Thymus (tissue), 11 donors: ENCODE measurements around the gene SCN1B. TPM values are rescaled to one million over a fixed set of nuclear protein-coding genes. Genes with fewer than 3 reads are reported as not detected.

ENCODE experiments used
- DNase-seq, 9 donors: peaks; one replicate each; pipeline ENCODE4 v3.0.0-alpha.2; 2013; ENCODE audit warnings: low spot score in 9 of 9, low read depth in 6 of 9, missing footprints in 1 of 9
- H3K27ac ChIP-seq, 2 donors: one replicate each; pipeline ENCODE4 v1.5.1; 2013; ENCODE audit warnings: control low read depth in 1 of 2, low read depth in 1 of 2, low read length in 1 of 2, mild to moderate bottlenecking in 1 of 2, moderate library complexity in 1 of 2
- H3K27me3 ChIP-seq, 2 donors: one replicate each; pipeline ENCODE4 v1.5.1; 2013; ENCODE audit warnings: low read length in 1 of 2; ENCODE audit not compliant: control insufficient read depth in 2 of 2, insufficient read depth in 1 of 2
- H3K36me3 ChIP-seq, 2 donors: one replicate each; pipeline ENCODE4 v1.5.1; 2013; ENCODE audit warnings: low read length in 1 of 2, mild to moderate bottlenecking in 1 of 2, moderate library complexity in 1 of 2; ENCODE audit not compliant: control insufficient read depth in 2 of 2, insufficient read depth in 2 of 2
- H3K4me1 ChIP-seq, 2 donors: one replicate each; pipeline ENCODE4 v1.5.1; 2013; ENCODE audit warnings: low read length in 2 of 2; ENCODE audit not compliant: control insufficient read depth in 2 of 2, insufficient read depth in 2 of 2
- H3K4me3 ChIP-seq, 2 donors: one replicate each; pipeline ENCODE4 v1.5.1; 2013; ENCODE audit warnings: low read length in 2 of 2, control low read depth in 1 of 2, mild to moderate bottlenecking in 1 of 2
- H3K9me3 ChIP-seq, 2 donors: one replicate each; pipeline ENCODE4 v1.5.1; 2013; ENCODE audit warnings: low read length in 1 of 2, mild to moderate bottlenecking in 1 of 2; ENCODE audit not compliant: control insufficient read depth in 2 of 2, insufficient read depth in 1 of 2
- WGBS: extraction: QIAGEN DNeasy Blood & Tissue Kit; methylation state at CpG from one replicate; pipeline ENCODE4 v1.1.7; 2013; 5-methylcytosine and 5-hydroxymethylcytosine counted together
- polyA plus RNA-seq: library from polyadenylated mRNA; stranded (reverse); fragments of 200-250 nt; gene quantifications from one replicate; pipeline ENCODE4 v1.2.3, GENCODE V29; 2013
- total RNA-seq: library from RNA; stranded (reverse); fragments of 120-200 nt; gene quantifications from one replicate; pipeline ENCODE4 v1.2.4, GENCODE V29; 2013
- donor health status: healthy.

Gene SCN1B
- total and polyA plus RNA-seq, 2 donors = 0.28 to 3.4 TPM

DNA sequence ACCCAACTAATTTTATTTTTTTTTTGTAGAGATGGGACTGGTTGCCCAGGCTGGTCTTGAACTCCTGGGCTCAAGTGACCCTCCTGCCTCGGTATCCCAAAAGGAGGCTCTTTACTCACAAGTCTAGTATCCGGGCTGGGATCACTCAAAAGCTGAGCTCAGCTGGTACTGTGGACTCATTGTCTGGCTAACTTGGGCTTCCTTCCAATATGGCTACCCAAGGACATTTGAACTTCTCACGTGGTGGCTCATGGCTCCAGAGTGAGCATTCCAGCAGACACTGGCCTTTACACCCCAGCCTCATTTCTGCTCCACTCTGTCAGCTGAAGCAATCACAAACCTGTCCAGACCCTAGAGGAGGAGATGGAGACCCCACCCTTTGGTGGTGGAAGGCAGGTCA is 40.2 kb downstream of the SCN1B start:
- H3K27ac ChIP-seq = no peak overlapping the region
- no peaks in the 10 kb centered on the region for H3K36me3 ChIP-seq
- peaks cover 0 to 1% of the 10 kb centered on the region in 2 donors for H3K9me3 ChIP-seq
- H3K4me1 ChIP-seq = peaks cover 0 to 4% of the 10 kb centered on the region in 2 donors
- H3K27me3 ChIP-seq = peaks cover 0 to 2% of the 10 kb centered on the region in 2 donors
- WGBS = 95% methylated on average over 3 of the region's 3 CpGs
- no peak overlapping the region for H3K4me3 ChIP-seq
- DNase-seq = no peak

DNA sequence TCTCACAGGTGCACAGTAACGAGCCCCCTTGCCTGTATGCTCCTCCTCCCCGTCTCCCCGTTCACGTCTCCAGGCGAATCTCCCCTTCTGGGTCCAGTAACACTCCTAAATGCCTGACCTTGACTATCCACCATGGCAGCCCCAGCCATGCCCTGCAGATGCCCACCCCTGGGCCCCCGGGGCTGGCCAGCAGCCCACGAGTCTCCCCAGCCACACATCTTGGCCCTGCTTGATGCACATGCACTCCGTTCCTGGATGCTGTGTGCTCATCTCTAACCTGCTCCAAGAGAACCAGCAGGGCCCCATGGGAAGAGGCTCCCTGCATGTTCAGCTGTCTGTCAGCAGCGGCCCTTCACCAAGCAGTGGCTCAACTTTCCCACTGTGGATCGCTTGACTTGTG is 43.2 kb downstream of the SCN1B start:
- no peak for DNase-seq
- H3K36me3 ChIP-seq = no peaks in the 10 kb centered on the region
- 86% methylated on average over 10 of the region's 10 CpGs for WGBS
- H3K4me3 ChIP-seq = no peak overlapping the region
- no peak overlapping the region for H3K27ac ChIP-seq
- H3K9me3 ChIP-seq = peaks cover 0 to 1% of the 10 kb centered on the region in 2 donors
- H3K4me1 ChIP-seq = no peaks in the 10 kb centered on the region
- H3K27me3 ChIP-seq = peaks cover 0 to 2% of the 10 kb centered on the region in 2 donors

DNA sequence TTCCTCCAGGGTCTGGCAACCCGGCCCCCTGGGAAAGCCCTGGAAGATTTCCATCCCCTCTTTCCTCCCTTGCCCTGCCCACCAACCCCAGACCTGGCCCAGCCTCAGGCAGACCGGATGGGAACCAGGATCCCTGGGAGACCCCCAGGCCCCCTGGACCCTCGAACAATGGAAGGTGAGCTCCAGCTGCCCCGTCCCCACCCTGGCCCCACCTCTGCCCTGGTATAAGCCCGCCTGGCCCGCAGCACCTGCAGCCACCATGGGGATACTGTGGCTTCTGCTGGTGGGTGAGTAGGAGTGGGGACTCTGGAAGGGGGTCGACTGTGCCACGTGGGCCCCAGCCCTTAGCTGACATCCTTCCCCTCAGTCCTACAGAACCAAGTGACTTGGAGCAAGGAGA is 43.7 kb downstream of the SCN1B start:
- no peaks in the 10 kb centered on the region for H3K36me3 ChIP-seq
- H3K4me3 ChIP-seq = no peak overlapping the region
- H3K27me3 ChIP-seq = peaks cover 0 to 2% of the 10 kb centered on the region in 2 donors
- no peak for DNase-seq
- no peaks in the 10 kb centered on the region for H3K4me1 ChIP-seq
- 64% methylated on average over 8 of the region's 8 CpGs for WGBS
- no peak overlapping the region for H3K27ac ChIP-seq
- peaks cover 0 to 1% of the 10 kb centered on the region in 2 donors for H3K9me3 ChIP-seq

DNA sequence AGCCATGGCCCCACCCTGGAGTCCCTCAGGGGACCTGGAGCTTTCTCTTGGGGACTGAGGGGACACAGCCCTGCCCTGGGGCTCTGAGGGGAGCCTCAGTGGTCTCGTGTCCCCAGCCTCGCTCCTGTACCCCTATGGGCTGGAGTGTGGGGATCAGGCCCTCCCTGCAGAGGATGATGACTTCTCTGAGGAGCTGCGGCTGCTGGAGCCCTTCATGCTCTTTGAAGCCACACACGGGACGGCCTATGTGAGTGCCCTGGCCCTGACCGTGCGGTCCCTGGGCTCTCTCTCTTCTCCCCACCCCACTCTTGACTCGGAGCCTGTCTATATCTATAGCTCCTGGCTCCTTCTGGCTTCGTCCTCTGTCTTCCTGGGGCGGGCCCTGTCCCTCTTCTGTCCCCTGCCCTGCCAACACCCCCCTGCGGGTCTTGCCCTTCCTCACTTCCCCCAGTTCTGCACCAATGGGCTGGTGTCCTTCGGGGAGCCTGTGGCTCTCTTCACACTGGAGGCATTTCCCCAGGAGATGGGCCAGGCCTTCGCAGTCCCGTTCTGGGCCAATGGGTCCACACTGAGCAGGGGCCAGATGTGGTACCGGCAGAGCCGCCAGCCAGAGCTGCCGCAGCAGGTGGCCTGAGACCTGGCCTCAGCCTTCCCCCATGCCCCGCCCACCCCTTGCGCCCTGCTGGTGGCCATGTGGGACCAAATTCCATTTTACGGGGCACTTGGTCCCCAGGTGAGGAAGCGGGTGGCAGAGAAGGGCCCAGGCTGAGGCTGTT is 44.3 kb downstream of the SCN1B start:
- Histone ChIP-seq H3K36me3 (no peaks in the 10 kb centered on the region), H3K9me3 (peaks cover 0 to 1% of the 10 kb centered on the region in 2 donors), H3K4me1 (no peaks in the 10 kb centered on the region), H3K4me3 (no peak overlapping the region), H3K27ac (no peak overlapping the region), H3K27me3 (no peaks in the 10 kb centered on the region)
- no peak for DNase-seq
- 93% methylated on average over 21 of the region's 21 CpGs for WGBS

DNA sequence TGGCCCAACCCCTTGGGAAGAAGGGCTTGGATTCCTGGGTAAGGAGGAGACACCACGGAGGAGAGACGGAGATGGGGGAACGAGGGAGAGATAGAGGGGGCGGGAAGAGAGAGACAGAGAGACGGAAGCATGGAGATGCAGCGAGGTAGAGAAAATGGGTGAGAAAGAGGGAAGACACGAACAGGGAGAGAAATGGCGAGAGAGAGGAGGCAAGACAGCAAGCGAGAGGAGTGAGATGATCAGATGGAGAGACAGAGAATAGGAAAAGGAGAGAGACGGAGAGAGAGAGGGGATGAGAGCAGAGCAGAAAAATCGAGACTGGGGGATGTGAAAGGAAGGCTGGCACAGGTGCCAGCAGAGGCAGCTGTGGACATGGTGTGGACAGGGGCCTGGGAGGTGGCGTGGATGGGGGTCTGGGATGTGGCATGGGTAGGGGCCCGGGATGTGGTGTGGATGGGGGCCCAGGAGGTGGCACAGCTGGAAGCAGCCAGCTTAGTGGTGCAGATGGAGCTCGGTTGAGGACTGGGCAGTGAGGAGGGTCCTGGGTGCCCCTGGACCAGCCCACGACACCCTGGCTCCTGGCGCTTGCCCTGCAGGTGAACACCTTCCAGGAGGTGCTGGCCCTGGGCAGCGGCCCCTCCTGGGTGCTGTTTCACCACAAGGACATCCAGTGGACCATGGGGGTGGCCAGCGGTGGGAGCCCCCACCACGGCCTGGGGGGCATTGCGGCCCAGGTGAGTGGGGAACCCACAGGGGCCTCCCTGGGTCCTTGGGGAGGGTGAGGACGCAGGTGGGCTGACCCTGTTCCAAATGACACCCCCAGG is 45.1 kb downstream of the SCN1B start:
- H3K27me3 ChIP-seq = no peaks in the 10 kb centered on the region
- H3K4me1 ChIP-seq = no peaks in the 10 kb centered on the region
- 95% methylated on average over 21 of the region's 21 CpGs for WGBS
- no peak overlapping the region for H3K4me3 ChIP-seq
- H3K27ac ChIP-seq = no peak overlapping the region
- no peak for DNase-seq
- H3K36me3 ChIP-seq = no peaks in the 10 kb centered on the region
- H3K9me3 ChIP-seq = peaks cover 0 to 1% of the 10 kb centered on the region in 2 donors

DNA sequence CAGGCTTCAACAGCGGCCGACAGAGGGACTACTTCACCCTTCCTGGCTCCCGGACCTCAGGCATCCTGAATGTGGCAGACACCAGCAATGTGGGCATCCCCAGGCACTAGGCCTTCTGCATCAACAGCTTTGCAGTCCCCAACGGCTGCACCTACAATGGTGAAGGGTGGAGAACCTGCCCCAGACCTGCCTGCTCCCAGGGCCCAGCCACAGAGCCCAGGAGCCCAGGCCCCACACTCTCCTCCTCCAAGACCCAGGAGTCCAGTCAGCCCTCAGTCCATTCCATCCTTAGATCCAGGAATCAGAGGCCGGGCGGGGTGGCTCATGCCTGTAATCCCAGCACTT is 45.7 kb downstream of the SCN1B start:
- Histone ChIP-seq H3K4me3 (no peak overlapping the region), H3K9me3 (no peaks in the 10 kb centered on the region), H3K27me3 (no peaks in the 10 kb centered on the region), H3K27ac (no peak overlapping the region), H3K36me3 (no peaks in the 10 kb centered on the region), H3K4me1 (no peaks in the 10 kb centered on the region)
- WGBS = 95% methylated on average over 6 of the region's 6 CpGs
- DNase-seq = no peak

DNA sequence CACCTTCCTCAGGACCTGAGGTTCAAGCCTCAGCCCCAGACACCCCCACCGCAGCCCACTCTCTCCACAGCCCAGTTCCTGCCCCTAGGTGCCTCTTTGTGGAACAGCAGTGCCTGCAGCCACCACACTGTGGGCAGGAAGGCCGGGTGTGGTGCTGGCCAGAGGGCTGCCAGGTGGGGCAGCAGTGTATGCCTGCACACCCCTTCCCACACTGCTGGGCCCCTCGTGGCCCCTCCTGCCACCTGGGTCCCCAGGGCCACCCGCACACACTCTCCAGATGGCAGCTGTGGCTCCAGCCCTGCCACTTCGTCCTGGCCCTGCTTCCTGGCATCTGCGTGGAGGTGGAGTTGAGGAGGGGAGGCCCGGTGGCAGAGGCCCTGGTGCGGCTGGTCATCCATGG is 46.4 kb downstream of the SCN1B start:
- Histone ChIP-seq H3K9me3 (no peaks in the 10 kb centered on the region), H3K36me3 (no peaks in the 10 kb centered on the region), H3K27ac (no peak overlapping the region), H3K4me3 (no peak overlapping the region), H3K27me3 (no peaks in the 10 kb centered on the region), H3K4me1 (no peaks in the 10 kb centered on the region)
- no peak for DNase-seq
- 13% methylated on average over 8 of the region's 8 CpGs for WGBS

DNA sequence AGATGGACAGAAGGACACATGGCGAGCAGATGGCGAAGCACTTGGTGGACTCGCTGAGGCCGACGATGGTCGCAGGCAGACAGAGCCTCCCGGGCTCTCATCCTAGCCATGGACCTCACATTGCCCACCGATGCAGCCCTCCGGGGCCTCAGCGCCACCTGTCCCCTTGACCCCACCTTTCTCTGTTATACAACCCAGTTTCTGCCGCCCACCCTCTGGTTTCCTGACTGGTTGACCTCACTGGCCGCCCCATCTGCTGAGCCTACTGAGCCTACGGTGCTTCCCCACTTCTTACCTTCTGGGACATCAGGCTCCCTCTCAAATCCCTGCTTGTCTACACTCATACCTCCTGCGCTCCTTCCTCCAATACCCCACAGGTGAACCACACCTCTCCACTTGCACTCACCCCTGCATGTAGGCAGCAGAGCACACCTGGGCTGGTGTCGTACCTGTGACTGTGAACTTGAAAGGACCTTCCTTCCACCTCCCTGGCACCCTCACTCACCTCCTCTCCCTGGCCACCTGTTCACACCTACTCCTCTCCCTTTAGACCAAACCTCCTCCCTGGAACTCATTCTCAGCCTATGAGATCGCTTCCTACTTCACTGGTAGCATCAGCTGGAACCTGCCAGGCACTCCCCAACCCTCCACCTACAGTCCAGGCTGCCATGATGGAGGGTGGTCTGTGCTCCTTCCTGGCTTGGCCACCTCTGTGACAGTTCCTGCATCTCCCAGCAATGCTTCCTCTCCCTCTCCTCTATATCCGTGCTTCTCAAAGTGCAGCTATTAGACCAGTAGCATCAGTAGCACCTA is 47.3 kb downstream of the SCN1B start:
- Histone ChIP-seq H3K4me1 (no peaks in the 10 kb centered on the region), H3K27ac (no peak overlapping the region), H3K36me3 (no peaks in the 10 kb centered on the region), H3K9me3 (no peaks in the 10 kb centered on the region), H3K27me3 (no peaks in the 10 kb centered on the region), H3K4me3 (no peak overlapping the region)
- no peak for DNase-seq
- WGBS = 95% methylated on average over 17 of the region's 17 CpGs

DNA sequence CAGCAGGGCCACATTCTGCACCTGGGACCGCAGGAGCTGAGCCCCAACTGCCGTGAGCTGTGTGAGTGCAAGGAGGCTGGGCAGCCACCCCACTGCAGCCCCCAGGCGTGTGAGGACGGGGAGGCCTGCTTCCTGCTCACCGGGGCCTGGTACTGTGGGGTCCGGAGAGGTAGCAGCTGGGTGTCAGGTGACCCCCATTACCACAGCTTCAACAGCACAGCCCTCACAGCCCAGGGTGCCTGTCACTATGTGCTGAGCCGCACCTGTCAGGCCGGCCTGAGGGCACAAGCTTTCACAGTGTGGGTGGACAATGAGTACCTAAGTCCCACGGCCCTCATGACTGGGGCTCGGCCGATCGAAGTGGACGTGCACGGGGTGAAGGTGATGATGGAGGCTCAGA is 49.6 kb downstream of the SCN1B start:
- 60% methylated on average over 14 of the region's 14 CpGs for WGBS
- Histone ChIP-seq H3K27me3 (no peaks in the 10 kb centered on the region), H3K4me1 (no peaks in the 10 kb centered on the region), H3K27ac (no peak overlapping the region), H3K4me3 (no peak overlapping the region), H3K36me3 (no peaks in the 10 kb centered on the region), H3K9me3 (no peaks in the 10 kb centered on the region)
- DNase-seq = no peak
